HepG2 (cell line): ENCODE results near the gene KIFC1. TPM values are rescaled to one million over a fixed set of nuclear protein-coding genes. Genes with fewer than 3 reads are reported as not detected.

Experiments
- ATAC-seq: fragments of 200-7000 bp; cut with Tn5 transposase; 3 replicates; pipeline ENCODE4 v1.9.1; 2020; ENCODE audit warnings: mild to moderate bottlenecking, moderate library complexity
- BruUV-seq: library from RNA; stranded (reverse); fragments of 400-500 nt; replicated peaks from 2 replicates; lab custom pipeline; 2021; lab: Mats Ljungman, UMichigan
- CTCF ChIA-PET: fragments of 300-600 bp; formaldehyde crosslinking; extraction: SDS; loops from one replicate; lab custom pipeline; 2021; ENCODE audit warnings: low total read pairs, inconsistent platforms, low intra/inter-chr PET ratio; lab: Yijun Ruan, JAX
- POLR2A ChIA-PET: fragments of 350-600 bp; sonication (Branson Sonifier 250); formaldehyde crosslinking; loops from one replicate; lab custom pipeline; 2020; ENCODE audit warnings: antibody characterized with exemption, inconsistent platforms; lab: Yijun Ruan, JAX
- DNase-seq: peaks from one replicate; pipeline ENCODE4 v3.0.0-alpha.2; 2015; ENCODE audit warnings: low spot score
- FAIRE-seq: peaks from 3 replicates; lab custom pipeline; 2011; peaks lifted over from hg19 to GRCh38; lab: Jason Lieb, UNC
- H2AFZ ChIP-seq: one replicate; pipeline ENCODE4 v1.6.1; 2011; ENCODE audit warnings: low read length, inconsistent platforms
- H3K27ac ChIP-seq: fragments of 300-600 bp; 3 replicates; pipeline ENCODE4 v1.8.0; 2011; ENCODE audit warnings: mixed run types, mild to moderate bottlenecking, mixed read lengths, low read length, inconsistent platforms; ENCODE audit not compliant: insufficient read depth; ENCODE audit errors: extremely low read length
- H3K27me3 ChIP-seq, 2 experiments: fragments of 200-600 bp in 1 of 2; 2 replicates in 1 of 2; 3 replicates in 1 of 2; pipeline versions ENCODE4 v1.6.0 to v1.8.0; 2011; ENCODE audit warnings: low read length in 2 of 2, mild to moderate bottlenecking in 2 of 2, moderate library complexity in 2 of 2, inconsistent platforms in 1 of 2; ENCODE audit not compliant: insufficient read depth in 2 of 2, control insufficient read depth in 1 of 2
- H3K36me3 ChIP-seq, 2 experiments: fragments of 200-600 bp in 1 of 2; replicated peaks in 1 of 2; 2 replicates in 1 of 2; 3 replicates in 1 of 2; pipeline versions ENCODE4 v1.5.1 to v1.8.0; 2011; ENCODE audit warnings: low read length in 2 of 2, inconsistent platforms in 1 of 2; ENCODE audit not compliant: insufficient read depth in 2 of 2, control insufficient read depth in 1 of 2
- H3K4me1 ChIP-seq: 2 replicates; pipeline ENCODE4 v1.5.1; 2012; ENCODE audit warnings: low read length, inconsistent platforms; ENCODE audit not compliant: insufficient read depth
- H3K4me2 ChIP-seq: 2 replicates; pipeline ENCODE4 v1.6.0; 2011; ENCODE audit warnings: low read depth, low read length, inconsistent platforms
- H3K4me3 ChIP-seq, 3 experiments: fragments of 200-600 bp in 1 of 3; sonication (generic), shearing (Covaris generic) in 1 of 3; replicated peaks in 1 of 3; 2 replicates each; pipeline ENCODE4 v1.5.1; 2011 to 2016; ENCODE audit warnings: low read length in 3 of 3, inconsistent platforms in 2 of 3, low read depth in 2 of 3, mild to moderate bottlenecking in 2 of 3, control low read depth in 1 of 3, mixed read lengths in 1 of 3; ENCODE audit not compliant: insufficient read depth in 1 of 3
- H3K79me2 ChIP-seq: one replicate; pipeline ENCODE4 v1.6.1; 2011; ENCODE audit warnings: low read length, inconsistent platforms; ENCODE audit not compliant: insufficient read depth
- H3K9ac ChIP-seq: 2 replicates; pipeline ENCODE4 v1.6.0; 2011; ENCODE audit warnings: mild to moderate bottlenecking, low read depth, low read length, inconsistent platforms; ENCODE audit not compliant: insufficient read depth
- H3K9me3 ChIP-seq: 2 replicates; pipeline ENCODE4 v1.5.1; 2012; ENCODE audit warnings: mild to moderate bottlenecking, low read length
- H4K20me1 ChIP-seq: 2 replicates; pipeline ENCODE4 v1.6.0; 2011; ENCODE audit warnings: inconsistent platforms, mild to moderate bottlenecking, low read length, moderate library complexity; ENCODE audit not compliant: insufficient read depth
- ESRRA ChIP-seq: sonication (generic); formaldehyde crosslinking; IDR thresholded peaks from 2 replicates; pipeline ENCODE4 v1.5.1; 2020; ENCODE audit warnings: mild to moderate bottlenecking, low read depth, missing genetic modification reagents
- HIVEP1 ChIP-seq: sonication (generic); formaldehyde crosslinking; IDR thresholded peaks from 2 replicates; pipeline ENCODE4 v1.4.0; 2020; ENCODE audit warnings: mild to moderate bottlenecking, missing genetic modification reagents
- HNF4A ChIP-seq: sonication (generic); formaldehyde crosslinking; IDR thresholded peaks from 2 replicates; pipeline ENCODE4 v1.4.0; 2020; ENCODE audit warnings: missing genetic modification reagents
- KDM2A ChIP-seq: sonication (generic); formaldehyde crosslinking; IDR thresholded peaks from 2 replicates; pipeline ENCODE4 v1.4.0; 2020; ENCODE audit warnings: low read depth, missing genetic modification reagents, borderline replicate concordance
- KLF13 ChIP-seq: sonication (generic); formaldehyde crosslinking; IDR thresholded peaks from 2 replicates; pipeline ENCODE4 v1.4.0; 2020; ENCODE audit warnings: mild to moderate bottlenecking, missing genetic modification reagents
- TRIM22 ChIP-seq: fragments of 450-650 bp; IDR thresholded peaks from 2 replicates; pipeline ENCODE4 v1.6.1; 2017
- ZNF276 ChIP-seq: sonication (generic); formaldehyde crosslinking; IDR thresholded peaks from 2 replicates; pipeline ENCODE4 v1.4.0; 2020; ENCODE audit warnings: mild to moderate bottlenecking, low read depth, missing genetic modification reagents
- ZNF484 ChIP-seq: sonication (generic); formaldehyde crosslinking; IDR thresholded peaks from 2 replicates; pipeline ENCODE4 v1.5.1; 2020; ENCODE audit warnings: mild to moderate bottlenecking, low read depth, missing genetic modification reagents, borderline replicate concordance
- WGBS: methylation state at CpG from one replicate; pipeline ENCODE4 v1.1.6; 2017; ENCODE audit warnings: low lambda C conversion rate; 5-methylcytosine and 5-hydroxymethylcytosine counted together
- in situ Hi-C: cut with HindIII; loops from 2 replicates; pipeline ENCODE4 v1.10.0; 2017; ENCODE audit warnings: low pct_unique_long_range_greater_than_20kb; ENCODE audit not compliant: extremely low pct_ligation_motif_present
- intact Hi-C: fragments of 100-400 bp; cut with micrococcal nuclease; formaldehyde crosslinking; loops from one replicate; pipeline ENCODE4 v1.10.0; 2022; ENCODE audit not compliant: unreplicated experiment
- polyA plus RNA-seq, 8 experiments: library from polyadenylated mRNA; depleted of rRNA in 3 of 8; stranded (reverse) in 7 of 8; unstranded in 1 of 8; fragments of >200 nt; fragmentation: Illumina TruSeq in 4 of 8; extraction: Trizol in 4 of 8; gene quantifications; 2 replicates each; pipeline versions ENCODE4 v1.2.1 to v1.2.3, GENCODE V29; 2011 to 2016; ENCODE audit warnings: low read depth in 4 of 8, missing spikeins in 1 of 8, mixed read lengths in 1 of 8; ENCODE audit not compliant: insufficient read depth in 1 of 8
- total RNA-seq, 5 experiments: library from RNA; depleted of rRNA; stranded (reverse); fragments of >200 nt; fragmentation: Illumina TruSeq; extraction: Trizol; gene quantifications; 2 replicates each; pipeline ENCODE4 v1.2.3, GENCODE V29; 2016; ENCODE audit warnings: low read depth in 1 of 5

Gene KIFC1
- total and polyA plus RNA-seq, 2 of the 13 experiments (the other 11 are each of a cell fraction or from before 2014, with no cell fraction given): 25.0 to 45.5 TPM

DNA sequence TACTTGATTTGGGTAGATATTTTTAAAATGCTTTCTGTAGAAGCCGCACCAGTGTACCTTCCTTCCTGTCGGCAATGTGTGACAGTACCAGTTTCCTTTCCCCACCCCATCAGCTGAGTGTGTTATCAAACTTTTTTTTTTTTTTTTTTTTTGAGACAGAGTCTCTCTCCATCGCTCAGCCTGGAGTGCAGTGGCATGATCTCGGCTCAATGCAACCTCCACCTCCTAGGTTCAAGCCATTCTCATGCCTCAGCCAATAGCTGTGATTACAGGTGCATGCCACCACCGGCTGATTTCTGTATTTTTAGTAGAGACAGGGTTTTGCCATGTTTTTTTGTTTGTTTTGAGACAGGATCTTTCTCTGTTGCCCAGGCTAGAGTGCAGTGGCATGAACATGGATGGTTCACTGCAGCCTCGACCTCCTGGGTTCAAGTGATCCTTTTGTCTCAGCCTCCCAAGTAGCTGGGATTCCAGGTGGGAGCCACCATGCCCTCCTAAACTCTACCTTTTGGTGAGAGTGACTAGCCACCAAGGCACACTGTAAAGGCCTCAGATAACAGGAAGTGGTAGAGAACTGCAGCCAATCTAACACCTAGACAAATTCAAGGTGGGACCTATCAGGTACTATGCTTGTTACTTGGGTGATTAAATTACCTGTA, 47.5 kb upstream of the KIFC1 start:
- in situ Hi-C loops: no loop called here
- no peaks in the 10 kb centered on the region for H3K79me2 ChIP-seq

More for the DNA sequence above, 47.5 kb upstream of the KIFC1 start:
- FAIRE-seq (no peak), ATAC-seq (no peak), DNase-seq (no peak)
- TF ChIP-seq HNF4A (no peak), TRIM22 (no peak), HIVEP1 (no peak), ESRRA (CRISPR knock-in tag) (no peak), ZNF276 (CRISPR knock-in tag) (no peak), ZNF484 (CRISPR knock-in tag) (no peak), KLF13 (CRISPR knock-in tag) (no peak), KDM2A (no peak)
- Histone ChIP-seq H3K4me1 (peaks cover 5% of the 10 kb centered on the region; the same call in 1 of the 2 replicates), H2AFZ (no peak overlapping the region), H3K9me3 (no peaks in the 10 kb centered on the region), H3K4me3 (no peak overlapping the region), H3K9ac (no peak overlapping the region), H4K20me1 (no peaks in the 10 kb centered on the region), H3K36me3 (no peaks in the 10 kb centered on the region), H3K27me3 (peaks cover 0 to 34% of the 10 kb centered on the region in 2 experiments; a peak in 2 of 5 replicates), H3K27ac (no peak overlapping the region), H3K4me2 (no peak overlapping the region)
- ChIA-PET POLR2A (interaction anchor here (1.2 to 2.1 kb wide), 2 partner anchors 26 to 95 kb away, joined by 4 read pairs; partner anchors contain the start of gene ZBTB22), CTCF (interaction anchor here (1.1 to 3.7 kb wide), 2 partner anchors 64 to 65 kb away, joined by 4 to 37 read pairs; no protein-coding TSS in a partner anchor)
- intact Hi-C loops: loop anchor here (1.0 kb wide), 1 partner anchor 32 kb away; no protein-coding TSS in a partner anchor
- no TSS peak for BruUV-seq
- 30% methylated on average over 6 of the region's 6 CpGs for WGBS
